ENCODE measurements around the gene FRAT1.

DNA sequence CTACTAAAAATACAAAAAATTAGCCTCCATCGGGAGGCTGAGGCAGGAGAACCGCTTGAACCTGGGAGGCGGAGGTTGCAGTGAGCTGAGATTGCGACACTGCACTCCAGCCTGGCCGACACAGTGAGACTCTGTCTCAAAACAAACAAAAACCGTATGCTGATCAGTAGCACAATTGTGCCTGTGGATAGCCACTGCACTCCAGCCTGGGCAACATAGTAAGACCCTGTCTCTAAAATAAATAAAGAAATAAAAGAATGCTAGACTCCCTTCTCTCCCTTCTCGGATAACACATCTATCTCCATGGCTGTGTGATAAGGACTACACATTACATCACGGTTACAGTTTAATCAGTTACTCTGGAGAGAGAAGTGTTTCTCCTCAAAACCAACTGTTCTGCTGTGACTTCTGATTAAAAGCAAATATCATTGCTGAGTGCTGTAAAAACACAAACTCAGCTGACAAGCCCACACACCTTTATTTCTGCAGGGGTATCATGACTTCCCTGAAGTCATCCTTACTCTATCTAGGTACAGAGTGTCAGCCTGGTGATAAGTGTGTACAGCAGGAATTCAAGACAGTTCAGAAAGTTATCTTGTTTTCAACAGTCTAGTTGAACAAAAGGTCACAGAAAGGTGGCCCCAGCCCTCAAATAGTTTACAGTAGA lies 21.4 kb upstream of the FRAT1 start:
- TF ChIP-seq TSHZ2 (CRISPR knock-in tag; IDR thresholded peaks at IDR 0.05): no peak
- no peak for TF ChIP-seq PATZ1 (CRISPR knock-in tag; IDR thresholded peaks at IDR 0.05; ENCODE audit: borderline replicate concordance)
- TF ChIP-seq PPARA (CRISPR knock-in tag; IDR thresholded peaks at IDR 0.05; ENCODE audit: borderline replicate concordance): no peak
- TF ChIP-seq RARB (CRISPR knock-in tag; IDR thresholded peaks at IDR 0.05): no peak
- no peak for TF ChIP-seq BACH2 (CRISPR knock-in tag; IDR thresholded peaks at IDR 0.05; ENCODE audit: borderline replicate concordance)
- TF ChIP-seq, protein P1, sequence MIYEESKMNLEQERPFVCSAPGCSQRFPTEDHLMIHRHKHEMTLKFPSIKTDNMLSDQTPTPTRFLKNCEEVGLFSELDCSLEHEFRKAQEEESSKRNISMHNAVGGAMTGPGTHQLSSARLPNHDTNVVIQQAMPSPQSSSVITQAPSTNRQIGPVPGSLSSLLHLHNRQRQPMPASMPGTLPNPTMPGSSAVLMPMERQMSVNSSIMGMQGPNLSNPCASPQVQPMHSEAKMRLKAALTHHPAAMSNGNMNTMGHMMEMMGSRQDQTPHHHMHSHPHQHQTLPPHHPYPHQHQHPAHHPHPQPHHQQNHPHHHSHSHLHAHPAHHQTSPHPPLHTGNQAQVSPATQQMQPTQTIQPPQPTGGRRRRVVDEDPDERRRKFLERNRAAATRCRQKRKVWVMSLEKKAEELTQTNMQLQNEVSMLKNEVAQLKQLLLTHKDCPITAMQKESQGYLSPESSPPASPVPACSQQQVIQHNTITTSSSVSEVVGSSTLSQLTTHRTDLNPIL (CRISPR knock-in tag; IDR thresholded peaks at IDR 0.05; ENCODE audit: low read depth): no peak
- TF ChIP-seq ZFP3 (CRISPR knock-in tag; IDR thresholded peaks at IDR 0.05): no peak
- no peak for TF ChIP-seq CSDC2 (CRISPR knock-in tag; IDR thresholded peaks at IDR 0.05)
- no peak for TF ChIP-seq ARNTL (CRISPR knock-in tag; IDR thresholded peaks at IDR 0.05; ENCODE audit: borderline replicate concordance, low read depth)

Measured in SK-N-SH treated with all-trans-retinoic acid at 6 μM for 48 hours (cell line).